NCI-H1930 (cell line): ENCODE measurements around the gene SLC6A1.
"Not testable (repeated sequence)": the region's sequence is repeated elsewhere in the genome, so short reads cannot be mapped to it uniquely, and the experiment has no call there.

Experiments
- DNase-seq, 2 experiments: peaks; one replicate each; lab custom pipeline; 2025; lab: John Stamatoyannopoulos, UW

Gene SLC6A1

GRCh38 chr3:11059799-11060115, 67.2 kb downstream of the SLC6A1 start:
- no peak for DNase-seq

GRCh38 chr3:11060500-11061251, 68.1 kb downstream of the SLC6A1 start:
- peak; percentile 35 to 40 for DNase-seq

- not testable (repeated sequence) for DNase-seq
These were observed 68.8 kb downstream of the SLC6A1 start for GRCh38 chr3:11061268-11061871.

- no peak for DNase-seq
These were observed 70.2 kb downstream of the SLC6A1 start for GRCh38 chr3:11062704-11063103.

- DNase-seq: no peak
These were observed 78.7 kb downstream of the SLC6A1 start for GRCh38 chr3:11071096-11071755.

- DNase-seq: no peak
These were observed 80.1 kb downstream of the SLC6A1 start for GRCh38 chr3:11072631-11073030.

- no peak for DNase-seq
These were observed 81.5 kb downstream of the SLC6A1 start for GRCh38 chr3:11074011-11074410.

- no peak for DNase-seq
These were observed 81.9 kb downstream of the SLC6A1 start for GRCh38 chr3:11074451-11074850.

GRCh38 chr3:11075122-11075521, 82.6 kb downstream of the SLC6A1 start:
- not testable (repeated sequence) for DNase-seq

GRCh38 chr3:11076711-11077110, 84.2 kb downstream of the SLC6A1 start:
- no peak for DNase-seq

- no peak for DNase-seq
These were observed 84.9 kb downstream of the SLC6A1 start for GRCh38 chr3:11077466-11077865.

GRCh38 chr3:11078826-11079515, 86.4 kb downstream of the SLC6A1 start:
- no peak for DNase-seq

GRCh38 chr3:11080492-11080891, 87.9 kb downstream of the SLC6A1 start:
- no peak for DNase-seq

GRCh38 chr3:11084098-11084497, 91.5 kb downstream of the SLC6A1 start:
- no peak for DNase-seq

GRCh38 chr3:11084677-11085076, 92.1 kb downstream of the SLC6A1 start:
- DNase-seq: no peak

- no peak for DNase-seq
These were observed 92.7 kb downstream of the SLC6A1 start for GRCh38 chr3:11085093-11085840.

- DNase-seq: no peak
These were observed 94.3 kb downstream of the SLC6A1 start for GRCh38 chr3:11086856-11087255.

- no peak for DNase-seq
These were observed 95.5 kb downstream of the SLC6A1 start for GRCh38 chr3:11088066-11088465.

- DNase-seq: no peak
These were observed 96.3 kb downstream of the SLC6A1 start for GRCh38 chr3:11088831-11089230.
